Parathyroid adenoma (tissue), 2 donors: ENCODE measurements around the gene ANKRD31.

Source experiments
- H2AFZ ChIP-seq: fragments of 300-600 bp; sonication (generic); one replicate; pipeline ENCODE4 v1.7.0; 2017; ENCODE audit warnings: antibody characterized with exemption, mild to moderate bottlenecking
- H3K27ac ChIP-seq: fragments of 300-600 bp; sonication (generic); one replicate; pipeline ENCODE4 v1.7.0; 2017
- H3K27me3 ChIP-seq: fragments of 300-600 bp; sonication (generic); one replicate; pipeline ENCODE4 v1.7.0; 2017; ENCODE audit warnings: low read length; ENCODE audit not compliant: control insufficient read depth, insufficient read depth
- H3K36me3 ChIP-seq: fragments of 300-600 bp; sonication (generic); one replicate; pipeline ENCODE4 v1.7.0; 2017; ENCODE audit warnings: low read length; ENCODE audit not compliant: control insufficient read depth, insufficient read depth
- H3K4me1 ChIP-seq: fragments of 300-600 bp; sonication (generic); one replicate; pipeline ENCODE4 v1.7.0; 2017; ENCODE audit warnings: control low read depth
- H3K4me2 ChIP-seq: fragments of 300-600 bp; sonication (generic); one replicate; pipeline ENCODE4 v1.7.0; 2017; ENCODE audit warnings: low read length
- H3K4me3 ChIP-seq: fragments of 300-600 bp; sonication (generic); one replicate; pipeline ENCODE4 v1.7.0; 2017; ENCODE audit warnings: low read depth, low read length
- H3K79me2 ChIP-seq: fragments of 300-600 bp; sonication (generic); one replicate; pipeline ENCODE4 v1.7.0; 2017; ENCODE audit warnings: control low read depth
- H3K9ac ChIP-seq: fragments of 300-600 bp; sonication (generic); one replicate; pipeline ENCODE4 v1.7.0; 2017; ENCODE audit warnings: mild to moderate bottlenecking
- H3K9me3 ChIP-seq: fragments of 300-600 bp; sonication (generic); one replicate; pipeline ENCODE4 v1.7.0; 2017; ENCODE audit warnings: low read length; ENCODE audit not compliant: control insufficient read depth
- TF ChIP-seq, protein P1 (sequence below): fragments of 300-600 bp; sonication (generic); IDR thresholded peaks from one replicate; pipeline ENCODE4 v1.7.0; 2017; ENCODE audit warnings: antibody characterized with exemption, mild to moderate bottlenecking
- donor health status: primary hyperparathyroidism.

ANKRD31 gene

DNA sequence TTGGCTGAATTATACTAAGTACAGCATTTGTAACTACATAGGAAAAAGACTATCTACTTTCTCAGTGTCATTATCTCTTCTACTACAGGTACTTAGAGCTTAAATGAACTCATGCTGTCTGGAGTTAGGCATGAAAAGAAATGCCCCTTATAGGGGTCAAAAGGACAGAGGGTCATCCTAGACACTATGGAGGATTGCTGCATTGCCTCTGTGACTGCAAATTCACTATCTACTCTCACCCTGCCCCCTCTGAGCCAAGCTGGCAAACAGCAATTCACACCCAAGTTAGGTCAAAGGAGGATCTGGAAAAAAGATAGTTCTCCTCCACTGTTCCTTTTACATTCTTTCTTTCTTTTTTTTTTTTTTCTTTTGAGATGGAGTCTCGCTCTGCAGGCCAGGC, 36.7 kb downstream of the ANKRD31 start:
- no peaks in the 10 kb centered on the region for H3K4me1 ChIP-seq
- H3K27ac ChIP-seq, result no peak overlapping the region
- H3K4me3 ChIP-seq, result no peak overlapping the region

DNA sequence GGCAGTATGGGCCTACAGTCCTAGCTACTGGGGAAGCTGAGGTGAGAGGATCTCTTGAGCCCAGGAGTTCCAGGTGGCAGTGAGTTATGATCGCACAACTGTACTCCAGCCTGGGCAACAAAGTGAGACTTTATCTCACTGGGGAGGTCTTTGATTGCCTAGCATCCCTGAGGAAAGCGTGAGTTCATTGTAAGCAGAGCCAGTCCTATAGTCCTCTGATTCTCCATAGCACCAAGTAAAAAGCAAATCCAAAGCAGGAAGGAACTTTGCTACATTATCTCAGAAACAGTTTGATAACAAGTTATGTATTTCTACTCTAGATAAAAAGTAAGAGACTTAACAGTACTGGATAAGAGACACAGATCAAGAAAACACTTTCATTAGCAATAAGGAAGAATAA, 37.6 kb downstream of the ANKRD31 start:
- no peaks in the 10 kb centered on the region for H3K9me3 ChIP-seq
- no peak overlapping the region for H3K4me3 ChIP-seq
- no peak overlapping the region for H2AFZ ChIP-seq
- no peak overlapping the region for H3K9ac ChIP-seq
- TF ChIP-seq, protein P1, sequence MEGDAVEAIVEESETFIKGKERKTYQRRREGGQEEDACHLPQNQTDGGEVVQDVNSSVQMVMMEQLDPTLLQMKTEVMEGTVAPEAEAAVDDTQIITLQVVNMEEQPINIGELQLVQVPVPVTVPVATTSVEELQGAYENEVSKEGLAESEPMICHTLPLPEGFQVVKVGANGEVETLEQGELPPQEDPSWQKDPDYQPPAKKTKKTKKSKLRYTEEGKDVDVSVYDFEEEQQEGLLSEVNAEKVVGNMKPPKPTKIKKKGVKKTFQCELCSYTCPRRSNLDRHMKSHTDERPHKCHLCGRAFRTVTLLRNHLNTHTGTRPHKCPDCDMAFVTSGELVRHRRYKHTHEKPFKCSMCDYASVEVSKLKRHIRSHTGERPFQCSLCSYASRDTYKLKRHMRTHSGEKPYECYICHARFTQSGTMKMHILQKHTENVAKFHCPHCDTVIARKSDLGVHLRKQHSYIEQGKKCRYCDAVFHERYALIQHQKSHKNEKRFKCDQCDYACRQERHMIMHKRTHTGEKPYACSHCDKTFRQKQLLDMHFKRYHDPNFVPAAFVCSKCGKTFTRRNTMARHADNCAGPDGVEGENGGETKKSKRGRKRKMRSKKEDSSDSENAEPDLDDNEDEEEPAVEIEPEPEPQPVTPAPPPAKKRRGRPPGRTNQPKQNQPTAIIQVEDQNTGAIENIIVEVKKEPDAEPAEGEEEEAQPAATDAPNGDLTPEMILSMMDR, result no peak
- H3K4me1 ChIP-seq, result no peaks in the 10 kb centered on the region
- H3K79me2 ChIP-seq, result no peaks in the 10 kb centered on the region
- H3K4me2 ChIP-seq, result no peak overlapping the region
- H3K27ac ChIP-seq, result no peak overlapping the region
- no peaks in the 10 kb centered on the region for H3K36me3 ChIP-seq
- H3K27me3 ChIP-seq, result no peaks in the 10 kb centered on the region

More for the DNA sequence above, 36.7 kb downstream of the ANKRD31 start:
- Histone ChIP-seq H2AFZ (no peak overlapping the region), H3K79me2 (no peaks in the 10 kb centered on the region), H3K9me3 (no peaks in the 10 kb centered on the region), H3K4me2 (no peak overlapping the region), H3K27me3 (no peaks in the 10 kb centered on the region), H3K36me3 (no peaks in the 10 kb centered on the region), H3K9ac (no peak overlapping the region)
- TF ChIP-seq, protein P1, result no peak

DNA sequence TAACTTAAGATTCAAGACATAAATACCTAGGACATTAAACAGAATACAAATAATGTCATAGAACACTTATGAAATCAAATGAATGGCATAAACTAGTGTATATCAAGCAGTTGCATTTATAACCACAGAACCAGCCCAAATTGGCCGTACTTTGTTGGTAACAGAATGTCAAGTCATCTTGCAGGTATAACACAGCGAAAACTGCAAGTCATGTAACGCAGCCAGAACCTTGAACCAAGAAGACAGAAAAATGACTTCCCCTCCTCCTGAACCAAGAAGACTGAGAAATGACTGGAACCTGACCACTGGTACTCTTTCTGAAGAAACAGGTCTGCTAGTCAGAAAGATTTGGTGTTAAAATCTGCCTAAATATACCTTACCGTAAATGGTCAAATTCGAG, 38.9 kb downstream of the ANKRD31 start:
- Histone ChIP-seq H2AFZ (no peak overlapping the region), H3K27me3 (no peaks in the 10 kb centered on the region), H3K4me3 (no peak overlapping the region), H3K9ac (no peak overlapping the region), H3K36me3 (no peaks in the 10 kb centered on the region), H3K4me1 (no peaks in the 10 kb centered on the region), H3K9me3 (no peaks in the 10 kb centered on the region), H3K27ac (no peak overlapping the region), H3K4me2 (no peak overlapping the region), H3K79me2 (no peaks in the 10 kb centered on the region)
- TF ChIP-seq, protein P1, result no peak

DNA sequence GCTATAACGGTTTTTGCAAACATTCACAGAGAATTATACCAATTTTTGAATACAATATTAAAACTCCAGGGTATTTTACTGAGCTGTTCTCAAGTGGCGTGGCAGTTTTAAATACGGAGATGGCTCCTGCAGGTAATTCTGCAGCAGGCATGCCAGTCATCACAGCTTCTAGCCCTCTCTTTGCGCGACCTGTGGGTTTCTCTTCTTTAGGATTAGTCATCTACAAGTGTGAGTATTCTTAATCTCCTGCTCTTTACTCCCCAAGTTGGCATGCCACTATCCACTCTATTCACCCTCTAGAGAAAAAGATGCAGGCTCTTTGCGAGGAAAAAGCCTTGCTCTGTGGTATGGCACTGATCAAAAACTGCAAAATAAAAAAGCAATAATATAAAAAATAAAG, 43.9 kb downstream of the ANKRD31 start:
- TF ChIP-seq, protein P1, result no peak
- Histone ChIP-seq H3K9me3 (no peaks in the 10 kb centered on the region), H2AFZ (no peak overlapping the region), H3K79me2 (no peaks in the 10 kb centered on the region), H3K9ac (no peak overlapping the region), H3K4me2 (no peak overlapping the region), H3K36me3 (no peaks in the 10 kb centered on the region), H3K27ac (no peak overlapping the region), H3K4me3 (no peak overlapping the region), H3K27me3 (no peaks in the 10 kb centered on the region), H3K4me1 (no peaks in the 10 kb centered on the region)

DNA sequence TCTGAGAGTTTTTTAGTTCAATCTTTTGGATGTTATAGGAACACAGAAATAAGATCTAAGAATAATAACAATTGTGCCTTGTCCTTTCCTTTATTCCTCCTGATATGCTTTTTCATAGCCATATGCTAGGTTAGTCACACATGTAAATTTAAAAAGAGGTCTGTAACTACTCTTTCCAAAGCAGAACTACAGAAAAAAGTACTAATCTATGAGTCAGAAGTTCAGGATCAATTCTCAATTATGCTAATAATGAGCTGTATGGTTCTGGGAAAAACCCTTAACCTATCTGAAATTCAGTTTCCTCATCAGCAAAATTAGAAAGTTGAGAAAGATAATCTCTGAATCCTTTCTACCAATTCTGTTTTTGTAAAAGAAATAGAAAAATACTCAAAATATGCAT, 44.4 kb downstream of the ANKRD31 start:
- no peak overlapping the region for H3K4me3 ChIP-seq
- H3K4me1 ChIP-seq, result no peaks in the 10 kb centered on the region
- no peaks in the 10 kb centered on the region for H3K9me3 ChIP-seq
- no peaks in the 10 kb centered on the region for H3K36me3 ChIP-seq
- TF ChIP-seq, protein P1, result no peak
- no peak overlapping the region for H3K4me2 ChIP-seq
- H3K9ac ChIP-seq, result no peak overlapping the region
- H3K27me3 ChIP-seq, result no peaks in the 10 kb centered on the region
- no peaks in the 10 kb centered on the region for H3K79me2 ChIP-seq
- H2AFZ ChIP-seq, result no peak overlapping the region
- H3K27ac ChIP-seq, result no peak overlapping the region
